ENCODE results near the gene HECTD2.

DNA sequence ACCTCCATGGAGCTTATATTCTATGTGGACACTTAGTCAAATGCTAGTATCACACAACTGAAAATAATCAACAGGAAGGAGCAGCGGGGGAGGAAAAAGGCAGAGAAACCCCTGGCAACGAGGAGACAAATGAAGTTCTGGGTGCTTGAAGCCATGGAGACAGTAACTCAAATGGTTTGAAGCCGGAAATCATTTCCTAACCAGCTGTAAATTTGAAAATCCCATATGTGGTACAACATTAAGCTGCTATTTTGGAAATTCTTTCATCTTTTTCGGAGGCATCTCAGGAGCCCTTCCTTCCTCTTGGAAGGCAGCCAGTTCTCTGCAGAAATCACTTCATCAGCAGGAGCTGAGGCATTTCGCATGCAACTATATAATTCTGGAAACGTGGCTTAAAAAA is 131.3 kb downstream of the HECTD2 start:
- TF ChIP-seq ZC3H10 (CRISPR knock-in tag; IDR thresholded peaks at IDR 0.05) = no peak
- TF ChIP-seq PPARA (CRISPR knock-in tag; IDR thresholded peaks at IDR 0.05; ENCODE audit: borderline replicate concordance) = no peak
- TF ChIP-seq, protein P1, sequence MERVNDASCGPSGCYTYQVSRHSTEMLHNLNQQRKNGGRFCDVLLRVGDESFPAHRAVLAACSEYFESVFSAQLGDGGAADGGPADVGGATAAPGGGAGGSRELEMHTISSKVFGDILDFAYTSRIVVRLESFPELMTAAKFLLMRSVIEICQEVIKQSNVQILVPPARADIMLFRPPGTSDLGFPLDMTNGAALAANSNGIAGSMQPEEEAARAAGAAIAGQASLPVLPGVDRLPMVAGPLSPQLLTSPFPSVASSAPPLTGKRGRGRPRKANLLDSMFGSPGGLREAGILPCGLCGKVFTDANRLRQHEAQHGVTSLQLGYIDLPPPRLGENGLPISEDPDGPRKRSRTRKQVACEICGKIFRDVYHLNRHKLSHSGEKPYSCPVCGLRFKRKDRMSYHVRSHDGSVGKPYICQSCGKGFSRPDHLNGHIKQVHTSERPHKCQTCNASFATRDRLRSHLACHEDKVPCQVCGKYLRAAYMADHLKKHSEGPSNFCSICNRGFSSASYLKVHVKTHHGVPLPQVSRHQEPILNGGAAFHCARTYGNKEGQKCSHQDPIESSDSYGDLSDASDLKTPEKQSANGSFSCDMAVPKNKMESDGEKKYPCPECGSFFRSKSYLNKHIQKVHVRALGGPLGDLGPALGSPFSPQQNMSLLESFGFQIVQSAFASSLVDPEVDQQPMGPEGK (CRISPR knock-in tag; IDR thresholded peaks at IDR 0.05; ENCODE audit: borderline replicate concordance) = no peak
- TF ChIP-seq, protein P2, sequence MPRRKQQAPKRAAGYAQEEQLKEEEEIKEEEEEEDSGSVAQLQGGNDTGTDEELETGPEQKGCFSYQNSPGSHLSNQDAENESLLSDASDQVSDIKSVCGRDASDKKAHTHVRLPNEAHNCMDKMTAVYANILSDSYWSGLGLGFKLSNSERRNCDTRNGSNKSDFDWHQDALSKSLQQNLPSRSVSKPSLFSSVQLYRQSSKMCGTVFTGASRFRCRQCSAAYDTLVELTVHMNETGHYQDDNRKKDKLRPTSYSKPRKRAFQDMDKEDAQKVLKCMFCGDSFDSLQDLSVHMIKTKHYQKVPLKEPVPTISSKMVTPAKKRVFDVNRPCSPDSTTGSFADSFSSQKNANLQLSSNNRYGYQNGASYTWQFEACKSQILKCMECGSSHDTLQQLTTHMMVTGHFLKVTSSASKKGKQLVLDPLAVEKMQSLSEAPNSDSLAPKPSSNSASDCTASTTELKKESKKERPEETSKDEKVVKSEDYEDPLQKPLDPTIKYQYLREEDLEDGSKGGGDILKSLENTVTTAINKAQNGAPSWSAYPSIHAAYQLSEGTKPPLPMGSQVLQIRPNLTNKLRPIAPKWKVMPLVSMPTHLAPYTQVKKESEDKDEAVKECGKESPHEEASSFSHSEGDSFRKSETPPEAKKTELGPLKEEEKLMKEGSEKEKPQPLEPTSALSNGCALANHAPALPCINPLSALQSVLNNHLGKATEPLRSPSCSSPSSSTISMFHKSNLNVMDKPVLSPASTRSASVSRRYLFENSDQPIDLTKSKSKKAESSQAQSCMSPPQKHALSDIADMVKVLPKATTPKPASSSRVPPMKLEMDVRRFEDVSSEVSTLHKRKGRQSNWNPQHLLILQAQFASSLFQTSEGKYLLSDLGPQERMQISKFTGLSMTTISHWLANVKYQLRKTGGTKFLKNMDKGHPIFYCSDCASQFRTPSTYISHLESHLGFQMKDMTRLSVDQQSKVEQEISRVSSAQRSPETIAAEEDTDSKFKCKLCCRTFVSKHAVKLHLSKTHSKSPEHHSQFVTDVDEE (CRISPR knock-in tag; IDR thresholded peaks at IDR 0.05) = no peak
